K562 (cell line): ENCODE results near the gene SPATC1L.

Experiments
- NFATC3 ChIP-seq: fragments of 450-650 bp; IDR thresholded peaks from 2 replicates; pipeline ENCODE4 v1.6.1; 2017; ENCODE audit warnings: mild to moderate bottlenecking
- POLR2G ChIP-seq: fragments of 200-400 bp; formaldehyde crosslinking; IDR thresholded peaks from 2 replicates; pipeline ENCODE4 v1.6.1; 2017; ENCODE audit warnings: low read depth, mild to moderate bottlenecking, antibody characterized with exemption, low read length, moderate library complexity

DNA sequence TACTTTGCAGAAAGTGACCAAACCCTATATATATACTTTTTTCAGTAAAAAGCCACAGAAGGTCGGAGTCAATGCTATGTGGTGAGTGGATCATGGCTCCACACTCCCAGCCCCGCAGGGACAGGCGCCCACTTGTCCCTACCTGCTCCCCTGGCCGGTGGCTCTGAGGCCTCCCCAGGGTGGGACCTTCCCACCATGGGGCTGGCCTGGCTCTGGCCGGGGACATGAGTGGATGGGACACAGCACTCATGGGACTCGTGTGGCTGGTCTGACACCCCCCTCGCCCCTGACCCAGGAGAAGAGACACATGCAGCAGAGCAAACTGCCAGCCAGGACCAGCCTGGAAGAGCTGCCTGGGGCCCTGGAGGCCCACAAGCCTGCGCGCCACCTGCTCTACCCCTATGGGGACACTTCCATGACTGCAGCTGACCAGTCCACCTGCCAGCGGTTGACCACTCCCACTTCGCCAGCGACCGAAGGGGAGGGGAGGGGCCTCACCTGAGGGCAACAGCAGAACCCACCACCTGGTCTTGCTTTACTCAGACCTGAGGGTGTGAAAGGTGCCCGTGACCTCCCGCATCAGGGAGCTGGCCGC, 2.2 kb downstream of the SPATC1L start:
- TF ChIP-seq POLR2G (no peak), NFATC3 (no peak)
